ENCODE measurements around the gene ZBTB17.
"Not testable (repeated sequence)": the region's sequence is repeated elsewhere in the genome, so short reads cannot be mapped to it uniquely, and the experiment has no call there.

Gene ZBTB17

DNA sequence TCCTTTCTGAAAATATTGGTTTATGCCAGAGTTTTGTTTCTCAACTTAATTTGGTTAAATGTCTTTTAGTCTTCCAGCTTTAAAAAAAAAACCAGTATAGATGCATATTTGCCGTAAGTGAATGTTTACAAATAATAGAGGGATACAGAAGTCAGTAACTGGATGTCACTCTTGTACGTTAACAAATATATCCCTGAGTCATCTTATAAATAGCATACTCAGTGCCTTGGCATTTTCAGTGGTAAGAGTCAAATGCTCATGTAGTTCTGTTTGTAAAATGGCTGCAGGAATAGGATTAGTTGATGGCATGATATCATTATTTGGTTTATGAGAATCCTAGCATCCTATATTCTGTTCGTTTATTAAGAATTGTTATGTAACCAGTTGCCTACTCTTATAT is 73.0 kb downstream of the ZBTB17 start:
- Histone ChIP-seq H3K4me3 (ENCODE audit: low read depth in 1 of 5, low read length in 5 of 5) (no peak overlapping the region), H3K4me1 (ENCODE audit: control insufficient read depth in 5 of 5, insufficient read depth in 5 of 5, low read length in 5 of 5) (peaks cover 0 to 16% (median 3%) of the 10 kb centered on the region in 5 donors), H3K36me3 (ENCODE audit: control insufficient read depth in 5 of 5, insufficient read depth in 5 of 5, low read length in 5 of 5) (peaks cover 0 to 3% (median 0%) of the 10 kb centered on the region in 5 donors), H3K9ac (ENCODE audit: low read length in 5 of 5) (no peak overlapping the region), H3K27ac (ENCODE audit: low read depth, low read length) (no peak overlapping the region), H3K9me3 (ENCODE audit: control insufficient read depth in 5 of 5, low read length in 5 of 5) (no peaks in the 10 kb centered on the region), H3K27me3 (ENCODE audit: control insufficient read depth in 5 of 5, insufficient read depth in 4 of 5, low read length in 5 of 5) (no peaks in the 10 kb centered on the region)

DNA sequence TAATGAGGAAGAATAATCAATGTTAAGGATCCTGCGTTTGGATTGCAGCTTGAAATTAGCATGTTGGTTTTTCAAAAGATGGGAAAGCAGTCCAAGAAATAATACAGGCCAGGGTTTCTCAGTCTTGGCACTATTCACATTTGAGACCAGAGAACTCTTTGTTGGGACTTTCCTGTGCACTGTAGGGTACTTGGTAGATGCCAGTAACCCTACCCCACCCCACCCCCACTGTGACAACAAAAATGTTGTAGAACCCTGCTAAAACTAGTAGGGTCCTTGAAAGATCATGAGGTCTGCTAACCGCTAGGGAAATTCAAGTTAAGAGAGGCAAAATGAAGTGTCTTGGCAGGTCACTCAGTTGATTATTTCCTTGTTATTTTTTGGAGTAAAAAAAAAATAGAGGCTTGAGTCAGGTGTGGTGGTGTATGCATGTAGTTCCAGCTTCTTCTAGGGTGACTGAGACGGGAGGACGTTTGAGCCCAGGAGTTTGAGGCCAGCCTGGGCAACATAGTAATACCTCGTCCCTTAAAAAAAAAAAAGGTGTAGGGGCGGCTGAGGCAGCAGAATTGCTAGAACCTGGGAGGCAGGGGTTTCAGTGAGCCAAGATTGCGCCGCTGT is 75.1 kb downstream of the ZBTB17 start:
- no peak overlapping the region for H3K4me3 ChIP-seq (ENCODE audit: low read depth in 1 of 5, low read length in 5 of 5)
- H3K27me3 ChIP-seq (ENCODE audit: control insufficient read depth in 5 of 5, insufficient read depth in 4 of 5, low read length in 5 of 5), result no peaks in the 10 kb centered on the region
- H3K27ac ChIP-seq (ENCODE audit: low read depth, low read length), result peak overlapping the region; percentile 23
- H3K36me3 ChIP-seq (ENCODE audit: control insufficient read depth in 5 of 5, insufficient read depth in 5 of 5, low read length in 5 of 5), result peaks cover 0 to 3% (median 0%) of the 10 kb centered on the region in 5 donors
- no peaks in the 10 kb centered on the region for H3K9me3 ChIP-seq (ENCODE audit: control insufficient read depth in 5 of 5, low read length in 5 of 5)
- H3K4me1 ChIP-seq (ENCODE audit: control insufficient read depth in 5 of 5, insufficient read depth in 5 of 5, low read length in 5 of 5), result peaks cover 0 to 18% (median 3%) of the 10 kb centered on the region in 5 donors
- no peak overlapping the region for H3K9ac ChIP-seq (ENCODE audit: low read length in 5 of 5)

DNA sequence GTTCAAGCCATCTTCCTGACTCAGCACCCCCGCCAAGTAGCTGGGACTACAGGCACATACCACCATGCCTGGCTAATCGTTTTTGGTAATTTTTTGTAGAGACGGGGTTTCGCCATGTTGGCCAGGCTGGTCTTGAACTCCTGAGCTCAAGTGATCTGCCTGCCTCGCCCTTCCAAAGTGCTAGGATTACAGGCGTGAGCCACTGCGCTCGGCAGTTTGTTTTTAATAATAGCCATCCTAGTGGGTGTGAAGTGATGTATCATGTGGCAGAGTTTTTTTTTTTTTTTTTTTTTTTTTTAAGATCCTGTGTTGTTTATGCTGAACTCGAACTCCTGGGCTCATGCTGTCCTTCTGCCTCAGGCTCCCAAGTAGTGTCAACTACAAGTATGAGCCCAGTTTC is 76.6 kb downstream of the ZBTB17 start:
- Histone ChIP-seq H3K36me3 (ENCODE audit: control insufficient read depth in 5 of 5, insufficient read depth in 5 of 5, low read length in 5 of 5) (peaks cover 0 to 3% (median 0%) of the 10 kb centered on the region in 5 donors), H3K27ac (ENCODE audit: low read depth, low read length) (no peak overlapping the region), H3K27me3 (ENCODE audit: control insufficient read depth in 5 of 5, insufficient read depth in 4 of 5, low read length in 5 of 5) (no peaks in the 10 kb centered on the region), H3K4me1 (ENCODE audit: control insufficient read depth in 5 of 5, insufficient read depth in 5 of 5, low read length in 5 of 5) (peaks cover 0 to 18% (median 3%) of the 10 kb centered on the region in 5 donors), H3K9ac (ENCODE audit: low read length in 5 of 5) (no peak overlapping the region), H3K9me3 (ENCODE audit: control insufficient read depth in 5 of 5, low read length in 5 of 5) (no peaks in the 10 kb centered on the region), H3K4me3 (ENCODE audit: low read depth in 1 of 5, low read length in 5 of 5) (no peak overlapping the region)

GRCh38 chr1:15896841-15897610 is 78.9 kb downstream of the ZBTB17 start:
- H3K27ac ChIP-seq (ENCODE audit: low read depth, low read length); H3K9ac ChIP-seq (ENCODE audit: low read length in 5 of 5); H3K27me3 ChIP-seq (ENCODE audit: control insufficient read depth in 5 of 5, insufficient read depth in 4 of 5, low read length in 5 of 5); H3K4me3 ChIP-seq (ENCODE audit: low read depth in 1 of 5, low read length in 5 of 5); H3K9me3 ChIP-seq (ENCODE audit: control insufficient read depth in 5 of 5, low read length in 5 of 5); H3K36me3 ChIP-seq (ENCODE audit: control insufficient read depth in 5 of 5, insufficient read depth in 5 of 5, low read length in 5 of 5): not testable (repeated sequence)
- peaks cover 0 to 24% (median 6%) of the 10 kb centered on the region in 5 donors for H3K4me1 ChIP-seq (ENCODE audit: control insufficient read depth in 5 of 5, insufficient read depth in 5 of 5, low read length in 5 of 5)

DNA sequence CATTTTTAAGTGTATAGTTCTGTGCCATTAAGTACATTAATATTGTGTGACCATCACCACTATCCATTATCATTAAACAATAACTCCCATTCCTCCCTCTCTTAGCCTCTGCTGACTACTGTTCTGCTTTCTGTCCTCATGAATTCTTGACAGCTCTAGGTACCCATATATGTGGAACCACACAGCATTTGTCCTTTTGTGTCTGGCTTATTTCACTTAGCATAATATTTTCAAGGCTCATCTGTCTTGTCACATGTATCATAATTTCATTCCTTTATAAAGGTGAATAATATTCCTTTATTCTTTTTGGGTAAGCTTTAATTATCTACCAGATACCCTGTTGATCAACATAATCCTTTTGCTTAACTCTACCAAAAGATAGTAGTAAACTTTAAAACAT is 80.7 kb downstream of the ZBTB17 start:
- no peak overlapping the region for H3K27ac ChIP-seq (ENCODE audit: low read depth, low read length)
- H3K9me3 ChIP-seq (ENCODE audit: control insufficient read depth in 5 of 5, low read length in 5 of 5), result no peaks in the 10 kb centered on the region
- H3K4me1 ChIP-seq (ENCODE audit: control insufficient read depth in 5 of 5, insufficient read depth in 5 of 5, low read length in 5 of 5), result peaks cover 0 to 15% (median 3%) of the 10 kb centered on the region in 5 donors
- peaks cover 0 to 5% (median 3%) of the 10 kb centered on the region in 5 donors for H3K36me3 ChIP-seq (ENCODE audit: control insufficient read depth in 5 of 5, insufficient read depth in 5 of 5, low read length in 5 of 5)
- H3K27me3 ChIP-seq (ENCODE audit: control insufficient read depth in 5 of 5, insufficient read depth in 4 of 5, low read length in 5 of 5), result no peaks in the 10 kb centered on the region
- no peak overlapping the region for H3K4me3 ChIP-seq (ENCODE audit: low read depth in 1 of 5, low read length in 5 of 5)
- no peak overlapping the region for H3K9ac ChIP-seq (ENCODE audit: low read length in 5 of 5)

DNA sequence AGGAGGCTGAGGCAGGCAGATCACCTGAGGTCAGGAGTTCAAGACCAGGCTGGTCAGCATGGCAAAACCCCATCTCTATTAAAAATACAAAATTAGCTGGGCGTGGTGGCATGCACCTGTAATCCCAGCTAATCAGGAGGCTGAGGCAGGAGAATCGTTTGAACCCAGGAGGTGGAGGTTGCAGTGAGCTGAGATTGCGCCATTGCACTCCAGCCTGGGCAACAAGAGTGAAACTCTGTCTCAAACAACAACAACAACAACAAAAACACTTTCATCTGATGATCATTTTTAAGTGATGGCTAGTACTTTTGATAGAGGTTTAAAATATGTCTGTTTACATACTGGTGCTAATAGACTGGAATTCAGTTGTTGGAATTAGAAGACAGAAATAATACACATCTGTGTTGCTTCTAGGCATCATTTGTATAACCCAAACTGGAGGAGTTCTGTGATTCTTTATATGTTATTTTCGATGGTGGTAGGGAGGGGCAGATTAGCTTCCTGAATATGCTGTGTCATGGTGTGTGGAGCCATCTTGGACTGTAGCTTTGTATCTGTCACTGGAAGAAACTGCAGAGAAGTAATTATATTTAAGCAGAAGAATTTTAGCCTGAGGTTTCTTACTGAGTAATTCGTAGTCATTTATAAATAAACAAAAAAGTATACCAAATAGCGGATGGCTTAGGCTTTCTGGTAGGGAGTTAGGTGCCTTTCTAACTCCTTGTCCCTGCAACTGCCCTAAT is 82.9 kb downstream of the ZBTB17 start:
- not testable (repeated sequence) for H3K4me3 ChIP-seq (ENCODE audit: low read depth in 1 of 5, low read length in 5 of 5); H3K27me3 ChIP-seq (ENCODE audit: control insufficient read depth in 5 of 5, insufficient read depth in 4 of 5, low read length in 5 of 5); H3K9ac ChIP-seq (ENCODE audit: low read length in 5 of 5); H3K9me3 ChIP-seq (ENCODE audit: control insufficient read depth in 5 of 5, low read length in 5 of 5); H3K36me3 ChIP-seq (ENCODE audit: control insufficient read depth in 5 of 5, insufficient read depth in 5 of 5, low read length in 5 of 5)
- Histone ChIP-seq H3K4me1 (ENCODE audit: control insufficient read depth in 5 of 5, insufficient read depth in 5 of 5, low read length in 5 of 5) (peaks cover 0 to 17% (median 3%) of the 10 kb centered on the region in 5 donors), H3K27ac (ENCODE audit: low read depth, low read length) (peak overlapping the region; percentile 32)
